ENCODE results near the gene DUSP3. TPM values are rescaled to one million over a fixed set of nuclear protein-coding genes. Genes with fewer than 3 reads are reported as not detected.

Gene DUSP3
- total and polyA plus RNA-seq, 9 donors, result 13.4 to 60.4 (median 33.0) TPM

DNA sequence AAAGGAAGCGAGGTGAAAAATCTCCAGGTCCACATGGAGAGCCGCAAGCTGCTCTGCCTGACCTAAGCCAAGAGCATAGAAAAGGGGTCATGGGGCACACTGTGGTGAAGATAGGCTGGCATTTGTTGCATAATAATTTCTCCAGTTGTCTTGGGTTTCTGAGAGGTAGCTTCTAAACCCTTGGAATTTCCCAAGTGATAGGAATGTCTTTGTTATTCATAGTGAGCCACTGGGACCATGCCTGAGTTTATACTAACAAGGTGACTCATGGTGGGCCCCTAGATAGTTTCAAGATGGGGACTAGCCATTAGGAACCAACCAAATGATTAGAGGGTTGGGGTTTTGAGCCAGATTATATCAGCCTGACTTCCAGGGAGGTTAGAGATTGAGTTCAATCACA, 45.8 kb downstream of the DUSP3 start:
- Histone ChIP-seq H3K27me3 (no peaks in the 10 kb centered on the region), H3K36me3 (no peaks in the 10 kb centered on the region), H3K4me3 (no peak overlapping the region), H3K27ac (no peak overlapping the region), H3K4me1 (ENCODE audit: insufficient read depth) (no peaks in the 10 kb centered on the region), H3K9me3 (no peaks in the 10 kb centered on the region)
- DNase-seq, result no peak
- 98 to 100% (median 99%) methylated on average over 2 of the region's 2 CpGs for WGBS, 3 donors
- TF ChIP-seq CTCF (IDR thresholded peaks at IDR 0.05) (no peak), EP300 (IDR thresholded peaks at IDR 0.05) (no peak), POLR2A (IDR thresholded peaks at IDR 0.05) (no peak)
- intact Hi-C loops (cut with DNase I), result no loop called here

DNA sequence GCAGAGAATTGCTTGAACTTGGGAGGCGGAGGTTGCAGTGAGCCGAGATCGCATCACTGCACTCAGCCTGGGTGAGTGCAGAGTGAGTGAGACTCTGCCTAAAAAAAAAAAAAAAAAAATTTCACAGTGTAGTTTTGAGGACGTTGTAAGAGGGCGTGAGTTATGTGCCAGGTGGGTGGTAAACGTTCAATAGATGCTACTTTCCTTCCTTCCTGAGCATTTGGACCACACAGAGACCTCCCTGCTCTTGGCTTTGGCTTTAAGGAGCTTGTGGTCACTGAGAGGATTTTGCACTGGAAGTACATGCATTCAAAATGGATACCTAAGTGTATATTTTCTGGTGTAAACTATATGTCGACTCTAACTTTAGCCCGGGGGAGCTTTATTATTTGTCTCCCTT, 50.7 kb downstream of the DUSP3 start:
- H3K36me3 ChIP-seq, result no peaks in the 10 kb centered on the region
- H3K4me3 ChIP-seq, result no peak overlapping the region
- 74 to 82% (median 76%) methylated on average over 8 of the region's 8 CpGs for WGBS, 3 donors
- TF ChIP-seq CTCF (IDR thresholded peaks at IDR 0.05) (no peak), POLR2A (IDR thresholded peaks at IDR 0.05) (no peak), EP300 (IDR thresholded peaks at IDR 0.05) (no peak)
- H3K27ac ChIP-seq, result no peak overlapping the region
- no peaks in the 10 kb centered on the region for H3K4me1 ChIP-seq (ENCODE audit: insufficient read depth)
- H3K27me3 ChIP-seq, result no peaks in the 10 kb centered on the region
- no peaks in the 10 kb centered on the region for H3K9me3 ChIP-seq
- DNase-seq, result no peak
- intact Hi-C loops (cut with DNase I), result no loop called here

DNA sequence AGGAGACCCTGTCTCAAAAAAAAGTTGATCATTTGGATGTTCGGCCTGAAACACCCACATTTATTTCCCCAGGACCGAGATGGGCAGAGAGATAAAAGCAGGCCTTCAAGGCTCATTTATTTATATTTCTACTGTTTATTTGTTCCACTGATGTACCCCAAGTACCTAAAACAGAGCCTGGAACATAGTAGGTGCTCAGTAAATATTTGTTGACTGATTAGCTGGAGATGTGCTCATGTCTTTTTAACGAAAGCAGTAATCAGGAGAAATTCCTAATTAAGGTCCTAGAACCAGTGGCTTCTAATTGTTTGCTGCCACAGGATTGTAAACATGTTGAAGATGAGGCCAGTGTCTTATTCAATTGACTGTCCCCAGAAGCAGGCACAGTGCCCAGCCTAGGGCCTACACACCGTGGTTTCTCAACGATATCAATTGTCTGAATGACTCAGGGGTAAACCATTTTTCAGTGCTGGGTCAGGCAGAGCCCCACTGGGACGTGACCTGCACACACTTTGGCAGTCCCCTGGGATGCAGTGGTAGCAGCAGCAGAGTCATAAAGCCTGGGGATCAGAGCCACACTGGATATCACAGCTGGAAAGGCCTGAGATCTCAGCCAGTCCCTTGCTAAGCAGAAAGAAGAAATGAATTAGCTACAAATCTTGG, 54.9 kb downstream of the DUSP3 start:
- TF ChIP-seq POLR2A (IDR thresholded peaks at IDR 0.05) (no peak), EP300 (IDR thresholded peaks at IDR 0.05) (no peak), CTCF (IDR thresholded peaks at IDR 0.05) (no peak)
- 66 to 71% (median 71%) methylated on average over 6 of the region's 6 CpGs for WGBS, 3 donors
- no peak for DNase-seq

GRCh38 chr17:43722870-43723665, 55.7 kb downstream of the DUSP3 start:
- Histone ChIP-seq H3K27me3 (no peaks in the 10 kb centered on the region), H3K4me1 (ENCODE audit: insufficient read depth) (no peaks in the 10 kb centered on the region), H3K36me3 (no peaks in the 10 kb centered on the region), H3K27ac (no peak overlapping the region), H3K9me3 (no peaks in the 10 kb centered on the region), H3K4me3 (no peak overlapping the region)
- TF ChIP-seq EP300 (IDR thresholded peaks at IDR 0.05), result no peak
- no peak for TF ChIP-seq CTCF (IDR thresholded peaks at IDR 0.05)
- no peak for TF ChIP-seq POLR2A (IDR thresholded peaks at IDR 0.05)
- no peak for DNase-seq
- WGBS, 3 donors, result 64 to 76% (median 65%) methylated on average over 8 of the region's 8 CpGs
- intact Hi-C loops (cut with DNase I), result no loop called here

More for the DNA sequence above, 54.9 kb downstream of the DUSP3 start:
- intact Hi-C loops (cut with DNase I), result no loop called here
- no peaks in the 10 kb centered on the region for H3K36me3 ChIP-seq
- H3K27me3 ChIP-seq, result no peaks in the 10 kb centered on the region
- H3K27ac ChIP-seq, result no peak overlapping the region
- no peak overlapping the region for H3K4me3 ChIP-seq
- no peaks in the 10 kb centered on the region for H3K9me3 ChIP-seq
- no peaks in the 10 kb centered on the region for H3K4me1 ChIP-seq (ENCODE audit: insufficient read depth)

Data from ovary (tissue), 9 donors.